Left renal cortex interstitium (tissue), 4 donors: ENCODE measurements around the gene CAMK1D. TPM values are rescaled to one million over a fixed set of nuclear protein-coding genes. Genes with fewer than 3 reads are reported as not detected.

Experiments
- DNase-seq, 4 donors: peaks; one replicate each; pipeline ENCODE4 v3.0.0-alpha.2; 2013; ENCODE audit warnings: low read depth in 4 of 4, low spot score in 2 of 4, missing footprints in 1 of 4
- polyA plus RNA-seq, 4 donors: library from polyadenylated mRNA; unstranded; fragments of 120-200 nt; gene quantifications; one replicate each; pipeline ENCODE4 v1.2.1, GENCODE V29; 2013; ENCODE audit not compliant: insufficient read length in 4 of 4

CAMK1D gene
- polyA plus RNA-seq, 4 donors, result 10.1 to 13.0 (median 10.8) TPM

GRCh38 chr10:12772797-12773587, 423.6 kb downstream of the CAMK1D start:
- DNase-seq, result no peak

- no peak for DNase-seq
Measured at GRCh38 chr10:12774204-12774894, 425.0 kb downstream of the CAMK1D start.

- no peak for DNase-seq
Measured at GRCh38 chr10:12777840-12778585, 428.7 kb downstream of the CAMK1D start.

GRCh38 chr10:12780634-12781601, 431.6 kb downstream of the CAMK1D start:
- no peak for DNase-seq

- no peak for DNase-seq
Measured at GRCh38 chr10:12781976-12782375, 432.6 kb downstream of the CAMK1D start.

- no peak for DNase-seq
Measured at GRCh38 chr10:12782537-12782936, 433.2 kb downstream of the CAMK1D start.

GRCh38 chr10:12783293-12783692, 433.9 kb downstream of the CAMK1D start:
- DNase-seq, result peak in 1 of 4 donors; percentile 42

- DNase-seq, result no peak
Measured at GRCh38 chr10:12784646-12785045, 435.3 kb downstream of the CAMK1D start.

GRCh38 chr10:12785415-12785831, 436.1 kb downstream of the CAMK1D start:
- peak in 1 of 4 donors; percentile 41 for DNase-seq

- DNase-seq, result no peak
Measured at GRCh38 chr10:12787297-12787696, 437.9 kb downstream of the CAMK1D start.

GRCh38 chr10:12788277-12788676, 438.9 kb downstream of the CAMK1D start:
- no peak for DNase-seq

GRCh38 chr10:12790270-12790669, 440.9 kb downstream of the CAMK1D start:
- DNase-seq, result no peak

GRCh38 chr10:12791728-12792127, 442.4 kb downstream of the CAMK1D start:
- no peak for DNase-seq

- no peak for DNase-seq
Measured at GRCh38 chr10:12792889-12793556, 443.7 kb downstream of the CAMK1D start.

GRCh38 chr10:12795315-12796110, 446.2 kb downstream of the CAMK1D start:
- DNase-seq, result no peak

GRCh38 chr10:12796401-12797160, 447.2 kb downstream of the CAMK1D start:
- DNase-seq, result no peak

- no peak for DNase-seq
Measured at GRCh38 chr10:12797471-12798262, 448.3 kb downstream of the CAMK1D start.
